HCT116 (cell line): ENCODE data around the gene FBXO42.

Experiments used
- ATF3 ChIP-seq: IDR thresholded peaks from 2 replicates; pipeline ENCODE4 v1.6.1; 2012
- CTCF ChIP-seq, 3 experiments: fragments of 200-600 bp in 1 of 3; sonication (generic) in 1 of 3; IDR thresholded peaks in 2 of 3; conservative IDR thresholded peaks in 1 of 3; 2 replicates each; pipeline ENCODE4 v1.5.1; 2012 to 2017; ENCODE audit warnings: low read depth in 2 of 3, low read length in 2 of 3, antibody characterized with exemption in 1 of 3, borderline replicate concordance in 1 of 3, control low read depth in 1 of 3, mild to moderate bottlenecking in 1 of 3, mixed read lengths in 1 of 3, mixed run types in 1 of 3, moderate library complexity in 1 of 3; ENCODE audit not compliant: insufficient read depth in 1 of 3
- EZH2 ChIP-seq: fragments of 200-600 bp; sonication (generic); IDR thresholded peaks from 2 replicates; pipeline ENCODE4 v1.6.1; 2017; ENCODE audit warnings: antibody characterized with exemption, mixed run types
- EZH2phosphoT487 ChIP-seq: fragments of 200-600 bp; IDR thresholded peaks from 2 replicates; pipeline ENCODE4 v1.6.1; 2018; ENCODE audit warnings: antibody characterized with exemption, borderline replicate concordance
- FOSL1 ChIP-seq: IDR thresholded peaks from 2 replicates; pipeline ENCODE4 v1.6.1; 2012; ENCODE audit warnings: low read depth
- MAX ChIP-seq: IDR thresholded peaks from 2 replicates; pipeline ENCODE4 v1.6.1; 2012
- POLR2A ChIP-seq: IDR thresholded peaks from 2 replicates; pipeline ENCODE4 v1.7.0; 2011; ENCODE audit warnings: borderline replicate concordance; ENCODE audit not compliant: insufficient read depth, insufficient read length; ENCODE audit errors: extremely low read depth
- POLR2AphosphoS5 ChIP-seq: IDR thresholded peaks from 2 replicates; pipeline ENCODE4 v1.6.1; 2011; ENCODE audit warnings: mild to moderate bottlenecking, low read depth, low read length, moderate library complexity
- RAD21 ChIP-seq: IDR thresholded peaks from 2 replicates; pipeline ENCODE4 v1.6.1; 2012; ENCODE audit warnings: low read depth, mild to moderate bottlenecking
- SP1 ChIP-seq: IDR thresholded peaks from 2 replicates; pipeline ENCODE4 v1.6.1; 2012; ENCODE audit warnings: low read depth
- ZBTB33 ChIP-seq: IDR thresholded peaks from 2 replicates; pipeline ENCODE4 v1.6.1; 2011; ENCODE audit warnings: mild to moderate bottlenecking, low read length, moderate library complexity; ENCODE audit not compliant: insufficient replicate concordance; ENCODE audit errors: extremely low read depth
- ZNF274 ChIP-seq: fragments of 200-500 bp; sonication (Bioruptor generic); IDR thresholded peaks from 2 replicates; pipeline ENCODE4 v1.6.1; 2014; ENCODE audit warnings: mild to moderate bottlenecking, low read depth, low read length, inconsistent platforms

- TF ChIP-seq CTCF (IDR thresholded peaks at IDR 0.05 in 2 of 3, conservative IDR thresholded peaks at IDR 0.05 in 1 of 3; ENCODE audit: borderline replicate concordance in 1 of 3, insufficient read depth in 1 of 3, low read depth in 2 of 3, low read length in 2 of 3) (no peak), SP1 (no peak), POLR2A (no peak), EZH2phosphoT487 (no peak), EZH2 (no peak), ATF3 (no peak), FOSL1 (no peak), MAX (no peak), ZNF274 (no peak), POLR2AphosphoS5 (no peak), ZBTB33 (no peak), RAD21 (no peak)
Measured at GRCh38 chr1:16334655-16335340, 17.5 kb downstream of the FBXO42 start.
